K562 (cell line): ENCODE results near the gene GCK. TPM values are rescaled to one million over a fixed set of nuclear protein-coding genes. Genes with fewer than 3 reads are reported as not detected.

Experiments used
- ATAC-seq: fragments of 200-7000 bp; cut with Tn5 transposase; 3 replicates; pipeline ENCODE4 v1.9.1; 2020; ENCODE audit warnings: moderate library complexity
- BruUV-seq: library from RNA; stranded (reverse); fragments of 400-500 nt; replicated peaks from 2 replicates; lab custom pipeline; 2021; lab: Mats Ljungman, UMichigan
- CTCF ChIA-PET: fragments of 300-600 bp; formaldehyde crosslinking; extraction: SDS; loops from one replicate; lab custom pipeline; 2021; ENCODE audit warnings: low intra/inter-chr PET ratio; lab: Yijun Ruan, JAX
- POLR2A ChIA-PET: fragments of 300-600, 350-650 bp; sonication (Branson Sonifier 250); formaldehyde crosslinking; extraction: SDS; loops from one replicate; lab custom pipeline; 2021; ENCODE audit warnings: antibody characterized with exemption, inconsistent platforms; lab: Yijun Ruan, JAX
- DNase-seq, 4 experiments: peaks; one replicate each; pipeline versions ENCODE4 v3.0.0 to v3.0.0-alpha.2; 2011 to 2018; ENCODE audit warnings: low spot score in 3 of 4, mixed read lengths in 3 of 4; ENCODE audit errors: extremely low read depth in 1 of 4
- FAIRE-seq: peaks from 2 replicates; lab custom pipeline; 2011; peaks lifted over from hg19 to GRCh38; lab: Jason Lieb, UNC
- H2AFZ ChIP-seq: 2 replicates; pipeline ENCODE4 v1.6.0; 2011; ENCODE audit warnings: low read depth, low read length, control low read depth, inconsistent platforms
- H3K27ac ChIP-seq: fragments of 200-600 bp; 3 replicates; pipeline ENCODE4 v1.8.0; 2011; ENCODE audit warnings: low read depth, mild to moderate bottlenecking, control low read depth, inconsistent platforms, low read length, moderate library complexity, mixed read lengths; ENCODE audit errors: extremely low read depth
- H3K27me3 ChIP-seq, 2 experiments: fragments of 300-600 bp in 1 of 2; 2 replicates in 1 of 2; 3 replicates in 1 of 2; pipeline versions ENCODE4 v1.6.0 to v1.8.0; 2011; ENCODE audit warnings: inconsistent platforms in 2 of 2, low read length in 2 of 2, mild to moderate bottlenecking in 1 of 2, mixed read lengths in 1 of 2, moderate library complexity in 1 of 2; ENCODE audit not compliant: control insufficient read depth in 2 of 2, insufficient read depth in 2 of 2
- H3K36me3 ChIP-seq: fragments of 300-600 bp; 3 replicates; pipeline ENCODE4 v1.8.0; 2011; ENCODE audit warnings: mild to moderate bottlenecking, low read length, inconsistent platforms; ENCODE audit not compliant: control insufficient read depth, insufficient read depth
- H3K4me1 ChIP-seq, 2 experiments: fragments of 200-600 bp in 1 of 2; replicated peaks in 1 of 2; 2 replicates in 1 of 2; 3 replicates in 1 of 2; pipeline versions ENCODE4 v1.5.1 to v1.8.0; 2011; ENCODE audit warnings: inconsistent platforms in 2 of 2, low read length in 2 of 2, mild to moderate bottlenecking in 1 of 2, mixed read lengths in 1 of 2, moderate library complexity in 1 of 2; ENCODE audit not compliant: control insufficient read depth in 2 of 2, insufficient read depth in 2 of 2
- H3K4me2 ChIP-seq: 2 replicates; pipeline ENCODE4 v1.6.1; 2011; ENCODE audit warnings: low read length, control low read depth, inconsistent platforms, mixed read lengths; ENCODE audit not compliant: insufficient read depth
- H3K4me3 ChIP-seq: fragments of 200-600 bp; sonication (generic), shearing (Covaris generic); 2 replicates; pipeline ENCODE4 v1.5.1; 2016; ENCODE audit warnings: control low read depth, inconsistent platforms
- H3K79me2 ChIP-seq: fragments of 200-600 bp; 3 replicates; pipeline ENCODE4 v1.8.0; 2011; ENCODE audit warnings: low read length, inconsistent platforms; ENCODE audit not compliant: control insufficient read depth, insufficient read depth
- H3K9ac ChIP-seq, 2 experiments: 2 replicates each; pipeline versions ENCODE4 v1.6.0 to v1.6.1; 2011; ENCODE audit warnings: low read depth in 2 of 2, low read length in 2 of 2, control low read depth in 1 of 2, inconsistent platforms in 1 of 2, mild to moderate bottlenecking in 1 of 2, mixed read lengths in 1 of 2; ENCODE audit not compliant: insufficient read depth in 1 of 2
- H3K9me1 ChIP-seq: one replicate; pipeline ENCODE4 v1.6.0; 2011; ENCODE audit warnings: inconsistent platforms, mild to moderate bottlenecking, low read length, moderate library complexity; ENCODE audit not compliant: control insufficient read depth, insufficient read depth
- H3K9me3 ChIP-seq: replicated peaks from 2 replicates; pipeline ENCODE4 v1.5.1; 2011; ENCODE audit warnings: low read depth, low read length, inconsistent platforms; ENCODE audit not compliant: control insufficient read depth, insufficient read depth
- H4K20me1 ChIP-seq: replicated peaks from 2 replicates; pipeline ENCODE4 v1.6.1; 2011; ENCODE audit warnings: low read length, inconsistent platforms, mixed read lengths; ENCODE audit not compliant: control insufficient read depth, insufficient read depth
- ARHGAP35 ChIP-seq: fragments of 450-650 bp; IDR thresholded peaks from 2 replicates; pipeline ENCODE4 v1.6.1; 2018; ENCODE audit not compliant: partially characterized antibody
- TAF15 ChIP-seq: fragments of 200-400 bp; formaldehyde crosslinking; IDR thresholded peaks from 2 replicates; pipeline ENCODE4 v1.6.1; 2017; ENCODE audit warnings: mild to moderate bottlenecking, low read depth, low read length, moderate library complexity
- ZNF263 ChIP-seq: sonication (generic); formaldehyde crosslinking; IDR thresholded peaks from 2 replicates; pipeline ENCODE4 v1.8.0; 2022; ENCODE audit warnings: mild to moderate bottlenecking, missing genetic modification reagents, borderline replicate concordance
- WGBS: fragments of 100-300 bp; shearing (Covaris generic); methylation state at CpG from one replicate; pipeline ENCODE4 v1.1.6; 2016; ENCODE audit warnings: low coverage, mixed read lengths; ENCODE audit not compliant: insufficient coverage; ENCODE audit errors: missing lambda C conversion rate; 5-methylcytosine and 5-hydroxymethylcytosine counted together
- in situ Hi-C: fragments of 300-500 bp; cut with MboI; formaldehyde crosslinking; loops from 4 replicates; pipeline ENCODE4 v1.15.0; 2018; ENCODE audit warnings: inconsistent platforms, mixed read lengths
- intact Hi-C: fragments of 100-400 bp; cut with micrococcal nuclease; formaldehyde crosslinking; loops from 2 replicates; pipeline ENCODE4 v1.14.2; 2022
- polyA plus RNA-seq, 8 experiments: library from polyadenylated mRNA; depleted of rRNA in 4 of 8; stranded (reverse) in 5 of 8; unstranded in 3 of 8; fragments of >200 nt; fragmentation: Nextera tagmentation in 2 of 8; fragmentation: Illumina TruSeq in 1 of 8; extraction: Ambion mirVana in 2 of 8; extraction: Trizol in 1 of 8; gene quantifications; 2 replicates each; pipeline versions ENCODE4 v1.2.1 to v1.2.3, GENCODE V29; 2011 to 2014; ENCODE audit warnings: inconsistent platforms in 1 of 8, missing spikeins in 1 of 8
- total RNA-seq, 7 experiments: library from RNA; depleted of rRNA in 6 of 7; stranded (reverse); fragments of >200 nt in 6 of 7; fragmentation: Illumina TruSeq in 2 of 7; extraction: Trizol in 2 of 7; gene quantifications; 2 replicates each; pipeline versions ENCODE4 v1.2.1 to v1.2.3, GENCODE V29; 2011 to 2021; ENCODE audit warnings: low replicate concordance in 1 of 7
- TF ChIP-seq, protein P1 (sequence below): fragments of 450-650 bp; conservative IDR thresholded peaks from 2 replicates; pipeline ENCODE4 v1.6.1; 2016; ENCODE audit warnings: missing genetic modification characterization, low read depth, mild to moderate bottlenecking, missing compliant biosample characterization, moderate library complexity
- TF ChIP-seq, protein P2 (sequence below), 2 experiments: fragments of 150-350 bp in 1 of 2; IDR thresholded peaks; 2 replicates each; pipeline ENCODE4 v1.6.1; 2012 to 2016; ENCODE audit warnings: low read depth in 2 of 2, low read length in 2 of 2, mild to moderate bottlenecking in 1 of 2, moderate library complexity in 1 of 2
- TF ChIP-seq, protein P3 (sequence below), 2 experiments: fragments of 450-650 bp; formaldehyde crosslinking in 1 of 2; IDR thresholded peaks; 2 replicates each; pipeline versions ENCODE4 v1.4.0 to v1.6.1; 2014 to 2020; ENCODE audit warnings: mild to moderate bottlenecking in 2 of 2, borderline replicate concordance in 1 of 2, low read depth in 1 of 2

The GCK gene
- total and polyA plus RNA-seq, 9 of the 15 experiments (the other 6 are each of a cell fraction or from before 2014, with no cell fraction given) = 0.11 to 0.55 (median 0.16) TPM; not detected in 3

DNA sequence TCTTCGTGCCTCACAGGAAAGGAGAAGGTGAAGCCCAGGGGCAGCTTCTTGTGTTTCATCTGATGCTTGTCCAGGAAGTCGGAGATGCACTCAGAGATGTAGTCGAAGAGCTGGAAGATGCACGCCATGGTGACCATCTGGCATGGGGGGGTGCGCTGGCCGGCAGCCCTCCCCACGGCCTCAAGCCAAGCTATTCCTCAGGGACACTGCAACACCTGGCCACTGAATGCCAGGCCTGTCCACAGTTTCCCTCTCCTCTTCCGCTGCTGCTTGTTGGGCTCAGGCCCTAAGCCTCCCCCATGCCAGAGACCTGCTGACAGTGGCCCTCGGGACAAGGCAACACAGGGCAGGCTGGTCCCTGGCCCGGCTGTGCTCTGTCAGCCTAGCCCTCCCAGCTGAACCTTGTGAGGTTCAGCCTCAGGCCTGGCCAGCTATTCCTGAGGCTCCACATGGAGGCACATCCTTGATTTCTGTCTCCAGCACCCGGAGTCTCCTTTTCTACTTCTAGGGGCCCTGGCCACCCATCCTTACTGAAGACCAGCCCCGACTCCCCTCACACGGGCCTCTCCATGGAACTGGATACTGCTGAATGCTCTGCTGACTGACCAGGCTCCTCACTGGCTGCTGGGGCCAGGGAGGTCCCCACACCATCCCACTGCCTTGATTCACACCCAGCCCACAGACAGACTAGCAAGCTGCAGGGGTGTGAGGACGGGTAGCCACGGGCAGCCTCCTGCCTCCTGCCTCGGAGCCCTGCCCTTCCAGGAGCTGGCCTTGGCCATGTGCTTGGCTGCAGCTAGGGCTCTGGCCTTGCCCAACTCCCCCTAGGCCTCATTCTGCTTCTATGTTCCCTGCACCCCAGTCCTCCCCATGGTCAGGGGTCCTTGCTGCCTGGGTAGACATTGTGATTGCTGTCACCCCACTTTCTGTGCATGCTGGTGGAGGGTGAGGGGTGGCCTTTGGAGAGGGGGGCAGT is 38.0 kb downstream of the GCK start:
- Histone ChIP-seq H2AFZ (no peak overlapping the region), H3K4me1 (peaks cover 19 to 54% of the 10 kb centered on the region in 2 experiments), H3K9ac (no peak overlapping the region), H3K27ac (no peak overlapping the region), H4K20me1 (no peaks in the 10 kb centered on the region), H3K36me3 (no peaks in the 10 kb centered on the region), H3K79me2 (no peaks in the 10 kb centered on the region), H3K4me2 (no peak overlapping the region), H3K4me3 (no peak overlapping the region), H3K9me1 (no peaks in the 10 kb centered on the region), H3K9me3 (no peaks in the 10 kb centered on the region), H3K27me3 (no peaks in the 10 kb centered on the region)
- CTCF ChIA-PET = no interaction called here
- POLR2A ChIA-PET = interaction anchor here (0.6 to 1.6 kb wide), 3 partner anchors 12 to 247 kb away, joined by 3 to 5 read pairs (median 5); no protein-coding TSS in a partner anchor
- in situ Hi-C loops = no loop called here
- DNase-seq = no peak
- FAIRE-seq = no peak
- ATAC-seq = no peak
- intact Hi-C loops = no loop called here
- WGBS = 68% methylated on average over 16 of the region's 16 CpGs
- no TSS peak for BruUV-seq
- TF ChIP-seq, protein P1, sequence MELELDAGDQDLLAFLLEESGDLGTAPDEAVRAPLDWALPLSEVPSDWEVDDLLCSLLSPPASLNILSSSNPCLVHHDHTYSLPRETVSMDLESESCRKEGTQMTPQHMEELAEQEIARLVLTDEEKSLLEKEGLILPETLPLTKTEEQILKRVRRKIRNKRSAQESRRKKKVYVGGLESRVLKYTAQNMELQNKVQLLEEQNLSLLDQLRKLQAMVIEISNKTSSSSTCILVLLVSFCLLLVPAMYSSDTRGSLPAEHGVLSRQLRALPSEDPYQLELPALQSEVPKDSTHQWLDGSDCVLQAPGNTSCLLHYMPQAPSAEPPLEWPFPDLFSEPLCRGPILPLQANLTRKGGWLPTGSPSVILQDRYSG = no peak
- TF ChIP-seq ZNF263 (CRISPR knock-in tag) (no peak), TAF15 (no peak), ARHGAP35 (no peak)
- TF ChIP-seq, protein P2, sequence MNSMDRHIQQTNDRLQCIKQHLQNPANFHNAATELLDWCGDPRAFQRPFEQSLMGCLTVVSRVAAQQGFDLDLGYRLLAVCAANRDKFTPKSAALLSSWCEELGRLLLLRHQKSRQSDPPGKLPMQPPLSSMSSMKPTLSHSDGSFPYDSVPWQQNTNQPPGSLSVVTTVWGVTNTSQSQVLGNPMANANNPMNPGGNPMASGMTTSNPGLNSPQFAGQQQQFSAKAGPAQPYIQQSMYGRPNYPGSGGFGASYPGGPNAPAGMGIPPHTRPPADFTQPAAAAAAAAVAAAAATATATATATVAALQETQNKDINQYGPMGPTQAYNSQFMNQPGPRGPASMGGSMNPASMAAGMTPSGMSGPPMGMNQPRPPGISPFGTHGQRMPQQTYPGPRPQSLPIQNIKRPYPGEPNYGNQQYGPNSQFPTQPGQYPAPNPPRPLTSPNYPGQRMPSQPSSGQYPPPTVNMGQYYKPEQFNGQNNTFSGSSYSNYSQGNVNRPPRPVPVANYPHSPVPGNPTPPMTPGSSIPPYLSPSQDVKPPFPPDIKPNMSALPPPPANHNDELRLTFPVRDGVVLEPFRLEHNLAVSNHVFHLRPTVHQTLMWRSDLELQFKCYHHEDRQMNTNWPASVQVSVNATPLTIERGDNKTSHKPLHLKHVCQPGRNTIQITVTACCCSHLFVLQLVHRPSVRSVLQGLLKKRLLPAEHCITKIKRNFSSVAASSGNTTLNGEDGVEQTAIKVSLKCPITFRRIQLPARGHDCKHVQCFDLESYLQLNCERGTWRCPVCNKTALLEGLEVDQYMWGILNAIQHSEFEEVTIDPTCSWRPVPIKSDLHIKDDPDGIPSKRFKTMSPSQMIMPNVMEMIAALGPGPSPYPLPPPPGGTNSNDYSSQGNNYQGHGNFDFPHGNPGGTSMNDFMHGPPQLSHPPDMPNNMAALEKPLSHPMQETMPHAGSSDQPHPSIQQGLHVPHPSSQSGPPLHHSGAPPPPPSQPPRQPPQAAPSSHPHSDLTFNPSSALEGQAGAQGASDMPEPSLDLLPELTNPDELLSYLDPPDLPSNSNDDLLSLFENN (IDR thresholded peaks at IDR 0.05; ENCODE audit: low read depth in 2 of 2, low read length in 2 of 2) = no peak
- TF ChIP-seq, protein P3, sequence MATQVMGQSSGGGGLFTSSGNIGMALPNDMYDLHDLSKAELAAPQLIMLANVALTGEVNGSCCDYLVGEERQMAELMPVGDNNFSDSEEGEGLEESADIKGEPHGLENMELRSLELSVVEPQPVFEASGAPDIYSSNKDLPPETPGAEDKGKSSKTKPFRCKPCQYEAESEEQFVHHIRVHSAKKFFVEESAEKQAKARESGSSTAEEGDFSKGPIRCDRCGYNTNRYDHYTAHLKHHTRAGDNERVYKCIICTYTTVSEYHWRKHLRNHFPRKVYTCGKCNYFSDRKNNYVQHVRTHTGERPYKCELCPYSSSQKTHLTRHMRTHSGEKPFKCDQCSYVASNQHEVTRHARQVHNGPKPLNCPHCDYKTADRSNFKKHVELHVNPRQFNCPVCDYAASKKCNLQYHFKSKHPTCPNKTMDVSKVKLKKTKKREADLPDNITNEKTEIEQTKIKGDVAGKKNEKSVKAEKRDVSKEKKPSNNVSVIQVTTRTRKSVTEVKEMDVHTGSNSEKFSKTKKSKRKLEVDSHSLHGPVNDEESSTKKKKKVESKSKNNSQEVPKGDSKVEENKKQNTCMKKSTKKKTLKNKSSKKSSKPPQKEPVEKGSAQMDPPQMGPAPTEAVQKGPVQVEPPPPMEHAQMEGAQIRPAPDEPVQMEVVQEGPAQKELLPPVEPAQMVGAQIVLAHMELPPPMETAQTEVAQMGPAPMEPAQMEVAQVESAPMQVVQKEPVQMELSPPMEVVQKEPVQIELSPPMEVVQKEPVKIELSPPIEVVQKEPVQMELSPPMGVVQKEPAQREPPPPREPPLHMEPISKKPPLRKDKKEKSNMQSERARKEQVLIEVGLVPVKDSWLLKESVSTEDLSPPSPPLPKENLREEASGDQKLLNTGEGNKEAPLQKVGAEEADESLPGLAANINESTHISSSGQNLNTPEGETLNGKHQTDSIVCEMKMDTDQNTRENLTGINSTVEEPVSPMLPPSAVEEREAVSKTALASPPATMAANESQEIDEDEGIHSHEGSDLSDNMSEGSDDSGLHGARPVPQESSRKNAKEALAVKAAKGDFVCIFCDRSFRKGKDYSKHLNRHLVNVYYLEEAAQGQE (IDR thresholded peaks at IDR 0.05; ENCODE audit: borderline replicate concordance) = no peak
- TF ChIP-seq, protein P3 (CRISPR knock-in tag; IDR thresholded peaks at IDR 0.05; ENCODE audit: low read depth) = no peak
